ENCODE measurements around the gene SCUBE2. TPM values are rescaled to one million over a fixed set of nuclear protein-coding genes. Genes with fewer than 3 reads are reported as not detected.

Gene SCUBE2
- total and polyA plus RNA-seq, 12 donors, result 1.9 to 47.6 (median 4.1) TPM

GRCh38 chr11:9136741-9137140 lies 45.3 kb upstream of the SCUBE2 start:
- no peak overlapping the region for H3K4me3 ChIP-seq
- DNase-seq, result no peak
- H3K27ac ChIP-seq, result no peak overlapping the region
- H3K9me3 ChIP-seq (replicated peaks in 1 of 3), result no peaks in the 10 kb centered on the region
- no peaks in the 10 kb centered on the region for H3K27me3 ChIP-seq
- intact Hi-C loops (cut with DNase I), result loop anchor here (5.0 kb wide), 2 partner anchors 119 to 224 kb away; partner anchors contain the start of gene AKIP1 (in 1 of the 2)
- peaks cover 0 to 10% of the 10 kb centered on the region in 2 donors for H3K36me3 ChIP-seq (replicated peaks in 1 of 2)
- 88 to 99% (median 95%) methylated on average over 2 of the region's 2 CpGs for WGBS, 4 donors
- TF ChIP-seq, protein P1, sequence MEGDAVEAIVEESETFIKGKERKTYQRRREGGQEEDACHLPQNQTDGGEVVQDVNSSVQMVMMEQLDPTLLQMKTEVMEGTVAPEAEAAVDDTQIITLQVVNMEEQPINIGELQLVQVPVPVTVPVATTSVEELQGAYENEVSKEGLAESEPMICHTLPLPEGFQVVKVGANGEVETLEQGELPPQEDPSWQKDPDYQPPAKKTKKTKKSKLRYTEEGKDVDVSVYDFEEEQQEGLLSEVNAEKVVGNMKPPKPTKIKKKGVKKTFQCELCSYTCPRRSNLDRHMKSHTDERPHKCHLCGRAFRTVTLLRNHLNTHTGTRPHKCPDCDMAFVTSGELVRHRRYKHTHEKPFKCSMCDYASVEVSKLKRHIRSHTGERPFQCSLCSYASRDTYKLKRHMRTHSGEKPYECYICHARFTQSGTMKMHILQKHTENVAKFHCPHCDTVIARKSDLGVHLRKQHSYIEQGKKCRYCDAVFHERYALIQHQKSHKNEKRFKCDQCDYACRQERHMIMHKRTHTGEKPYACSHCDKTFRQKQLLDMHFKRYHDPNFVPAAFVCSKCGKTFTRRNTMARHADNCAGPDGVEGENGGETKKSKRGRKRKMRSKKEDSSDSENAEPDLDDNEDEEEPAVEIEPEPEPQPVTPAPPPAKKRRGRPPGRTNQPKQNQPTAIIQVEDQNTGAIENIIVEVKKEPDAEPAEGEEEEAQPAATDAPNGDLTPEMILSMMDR (IDR thresholded peaks at IDR 0.05), result no peak
- no peak for TF ChIP-seq POLR2A (IDR thresholded peaks at IDR 0.05)
- H3K4me1 ChIP-seq (replicated peaks in 1 of 2), result peaks cover 0 to 29% of the 10 kb centered on the region in 2 donors

DNA sequence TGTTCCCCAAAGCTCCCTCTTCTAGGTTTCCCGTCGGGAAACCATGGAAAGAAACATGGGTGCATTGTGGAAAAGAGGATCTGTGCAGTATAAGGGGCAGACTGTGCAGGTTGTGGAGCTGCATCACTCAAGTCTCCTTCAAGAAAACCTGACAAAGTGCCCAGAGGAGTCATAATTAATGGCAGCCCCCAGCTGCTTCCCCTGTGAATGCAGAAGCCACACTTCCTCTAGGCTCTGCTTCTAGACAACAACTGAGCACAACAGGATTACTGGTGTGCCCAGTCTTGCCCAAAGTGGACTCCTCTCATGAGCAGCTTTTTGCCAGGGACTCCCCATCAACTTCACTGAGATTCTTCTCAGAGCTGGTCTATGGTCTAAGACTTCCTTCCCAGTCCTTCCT lies 42.6 kb upstream of the SCUBE2 start:
- 88 to 100% (median 99%) methylated on average over 2 of the region's 2 CpGs for WGBS, 4 donors
- no peak overlapping the region for H3K4me3 ChIP-seq
- TF ChIP-seq, protein P1 (IDR thresholded peaks at IDR 0.05), result no peak
- TF ChIP-seq POLR2A (IDR thresholded peaks at IDR 0.05), result no peak
- H3K36me3 ChIP-seq (replicated peaks in 1 of 2), result no peaks in the 10 kb centered on the region
- H3K4me1 ChIP-seq (replicated peaks in 1 of 2), result peaks cover 0 to 18% of the 10 kb centered on the region in 2 donors
- no peak for DNase-seq
- no peaks in the 10 kb centered on the region for H3K9me3 ChIP-seq (replicated peaks in 1 of 3)
- no peaks in the 10 kb centered on the region for H3K27me3 ChIP-seq
- intact Hi-C loops (cut with DNase I), result loop anchor here in 1 of 2 donors (5.0 kb wide), 1 partner anchor 212 kb away; no protein-coding TSS in a partner anchor
- H3K27ac ChIP-seq, result no peak overlapping the region

GRCh38 chr11:9132203-9132878 lies 40.9 kb upstream of the SCUBE2 start:
- Histone ChIP-seq H3K27ac (no peak overlapping the region), H3K27me3 (no peaks in the 10 kb centered on the region), H3K4me3 (no peak overlapping the region), H3K36me3 (replicated peaks in 1 of 2) (no peaks in the 10 kb centered on the region), H3K4me1 (replicated peaks in 1 of 2) (peaks cover 0 to 4% of the 10 kb centered on the region in 2 donors), H3K9me3 (replicated peaks in 1 of 3) (no peaks in the 10 kb centered on the region)
- intact Hi-C loops (cut with DNase I), result loop anchor here in 1 of 2 donors (5.0 kb wide), 1 partner anchor 210 kb away; no protein-coding TSS in a partner anchor
- WGBS, 4 donors, result 94 to 96% (median 95%) methylated on average over 4 to 5 of the region's 5 CpGs
- TF ChIP-seq, protein P1 (IDR thresholded peaks at IDR 0.05), result no peak
- TF ChIP-seq POLR2A (IDR thresholded peaks at IDR 0.05), result no peak
- no peak for DNase-seq

DNA sequence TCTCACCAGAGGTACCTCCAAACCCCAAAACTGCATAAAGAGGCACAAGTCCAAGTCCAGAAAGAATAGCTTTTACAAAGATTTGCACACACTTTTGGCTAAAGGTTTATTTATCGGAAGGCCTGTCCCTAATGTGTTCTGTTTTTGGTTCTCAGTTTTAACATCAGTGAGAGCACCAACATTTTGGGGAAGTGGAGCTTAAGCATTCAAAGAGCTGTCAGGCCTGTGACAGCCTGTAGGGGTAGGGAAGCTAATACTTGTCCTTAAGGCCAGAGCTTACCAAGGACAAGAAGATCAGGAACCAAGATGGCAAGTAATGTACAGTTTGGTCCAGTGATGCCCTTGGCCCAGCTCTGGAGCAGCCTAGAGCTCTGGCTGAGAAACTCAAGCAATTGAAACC lies 38.9 kb upstream of the SCUBE2 start:
- no peak overlapping the region for H3K27ac ChIP-seq
- no peak overlapping the region for H3K4me3 ChIP-seq
- DNase-seq, result no peak
- TF ChIP-seq, protein P1 (IDR thresholded peaks at IDR 0.05), result no peak
- 83 to 91% (median 84%) methylated on average over 1 of the region's 1 CpG for WGBS, 4 donors
- intact Hi-C loops (cut with DNase I), result loop anchor here in 1 of 2 donors (5.0 kb wide), 1 partner anchor 208 kb away; no protein-coding TSS in a partner anchor
- no peaks in the 10 kb centered on the region for H3K9me3 ChIP-seq (replicated peaks in 1 of 3)
- no peaks in the 10 kb centered on the region for H3K27me3 ChIP-seq
- no peaks in the 10 kb centered on the region for H3K36me3 ChIP-seq (replicated peaks in 1 of 2)
- no peaks in the 10 kb centered on the region for H3K4me1 ChIP-seq (replicated peaks in 1 of 2)
